ENCODE data around the gene LMNB1.
"Not testable (repeated sequence)": the region's sequence is repeated elsewhere in the genome, so short reads cannot be mapped to it uniquely, and the experiment has no call there.

Gene LMNB1

GRCh38 chr5:126826619-126827215 is 49.8 kb downstream of the LMNB1 start:
- no peak for DNase-seq (ENCODE audit: low read depth)

DNA sequence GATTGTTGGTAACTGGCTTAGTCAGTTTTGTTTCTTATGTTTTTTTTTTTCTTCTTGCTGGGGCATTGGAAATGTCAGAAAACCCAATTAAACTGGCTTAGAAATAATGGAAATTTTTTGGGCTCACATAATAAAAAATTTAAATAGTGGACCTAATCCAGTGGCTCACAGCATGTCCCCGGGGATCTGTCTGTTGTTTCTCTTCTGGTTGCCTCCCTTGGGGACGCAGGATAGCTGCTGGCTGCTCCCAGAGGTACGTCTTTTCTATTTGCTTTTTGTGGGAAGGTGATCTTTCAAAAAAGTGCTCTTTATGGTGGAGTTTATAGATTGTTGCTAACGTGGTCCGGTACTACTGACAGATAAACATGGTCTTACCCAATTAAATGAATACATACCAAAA is 52.2 kb downstream of the LMNB1 start:
- no peak for DNase-seq (ENCODE audit: low read depth)

GRCh38 chr5:126830061-126830460 is 53.1 kb downstream of the LMNB1 start:
- no peak for DNase-seq (ENCODE audit: low read depth)

DNA sequence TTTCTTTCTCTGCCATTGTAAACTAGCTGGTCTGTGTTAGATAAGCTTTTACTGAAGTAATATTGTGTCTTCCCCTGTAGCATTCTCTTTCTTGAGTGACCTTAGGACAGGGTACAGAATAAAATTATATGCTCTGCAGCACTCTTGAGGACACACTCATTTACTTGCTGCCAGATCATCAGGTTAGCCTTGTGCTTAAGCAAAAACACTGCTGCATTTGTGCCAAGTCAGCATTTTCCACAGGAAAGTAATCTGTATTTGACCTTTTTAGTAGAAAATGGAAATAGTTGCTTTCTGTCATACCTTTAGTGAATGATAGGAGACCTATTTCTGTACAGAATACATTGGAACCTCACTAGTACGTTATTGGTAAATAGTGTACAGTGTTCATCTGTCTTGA is 54.2 kb downstream of the LMNB1 start:
- no peak for DNase-seq (ENCODE audit: low read depth)

DNA sequence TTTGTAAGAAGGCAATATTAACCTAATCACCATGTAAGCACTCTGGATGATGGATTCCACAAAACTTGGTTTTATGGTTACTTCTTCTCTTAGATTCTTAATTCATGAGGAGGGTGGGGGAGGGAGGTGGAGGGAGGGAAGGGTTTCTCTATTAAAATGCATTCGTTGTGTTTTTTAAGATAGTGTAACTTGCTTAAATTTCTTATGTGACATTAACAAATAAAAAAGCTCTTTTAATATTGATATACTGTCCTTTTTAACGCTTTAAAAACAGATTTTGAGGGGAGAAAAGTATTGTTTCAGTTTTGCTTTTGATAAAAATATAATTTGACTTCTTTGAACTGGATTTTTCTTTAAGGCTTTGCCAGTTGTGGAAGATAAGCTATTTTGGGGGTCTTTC is 59.8 kb downstream of the LMNB1 start:
- no peak for DNase-seq (ENCODE audit: low read depth)

GRCh38 chr5:126837242-126837641 is 60.3 kb downstream of the LMNB1 start:
- DNase-seq (ENCODE audit: low read depth) = no peak

DNA sequence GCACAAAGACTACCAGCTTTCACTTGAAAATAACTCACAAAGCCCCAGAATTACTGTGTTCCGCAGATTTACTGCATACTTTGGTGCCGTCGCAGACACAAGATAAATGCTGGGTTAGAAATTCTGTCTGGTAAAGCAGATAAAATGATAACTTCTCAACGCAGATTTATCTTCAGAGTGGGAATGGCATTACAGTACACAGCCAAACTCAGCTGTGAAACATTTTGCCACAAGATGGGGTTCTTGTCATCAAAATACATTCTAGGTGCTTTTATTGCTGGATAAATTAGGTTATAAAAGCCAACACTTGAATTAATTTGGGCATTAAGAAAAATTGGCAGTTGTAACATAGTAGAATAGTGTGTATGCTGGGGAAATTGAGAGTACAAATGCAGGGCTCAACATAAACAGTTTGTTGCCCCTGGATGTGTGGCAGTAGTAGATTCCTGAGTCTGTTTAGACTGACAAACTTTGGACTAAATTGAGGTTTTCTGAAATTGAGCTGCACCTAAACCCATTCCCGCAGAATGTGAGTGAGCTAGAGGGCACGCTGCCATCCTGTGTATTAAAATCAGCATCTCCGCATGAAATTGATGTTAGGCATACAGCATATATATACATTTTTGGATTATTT is 61.1 kb downstream of the LMNB1 start:
- DNase-seq (ENCODE audit: low read depth) = no peak

DNA sequence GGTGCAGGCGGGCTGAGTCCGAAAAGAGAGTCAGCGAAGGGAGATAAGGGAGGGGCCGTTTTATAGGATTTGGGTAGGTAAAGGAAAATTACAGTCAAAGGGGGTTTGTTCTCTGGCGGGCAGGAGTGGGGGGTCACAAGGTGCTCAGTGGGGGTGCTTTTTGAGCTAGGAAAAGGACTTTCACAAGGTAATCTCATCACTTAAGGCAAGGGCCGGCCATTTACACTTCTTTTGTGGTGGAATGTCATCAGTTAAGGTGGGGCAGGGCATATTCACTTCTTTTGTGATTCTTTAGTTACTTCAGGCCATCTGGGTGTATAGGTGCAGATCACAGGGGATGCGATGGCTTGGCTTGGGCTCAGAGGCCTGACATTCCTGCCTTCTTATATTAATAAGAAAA is 62.5 kb downstream of the LMNB1 start:
- not testable (repeated sequence) for DNase-seq (ENCODE audit: low read depth)

DNA sequence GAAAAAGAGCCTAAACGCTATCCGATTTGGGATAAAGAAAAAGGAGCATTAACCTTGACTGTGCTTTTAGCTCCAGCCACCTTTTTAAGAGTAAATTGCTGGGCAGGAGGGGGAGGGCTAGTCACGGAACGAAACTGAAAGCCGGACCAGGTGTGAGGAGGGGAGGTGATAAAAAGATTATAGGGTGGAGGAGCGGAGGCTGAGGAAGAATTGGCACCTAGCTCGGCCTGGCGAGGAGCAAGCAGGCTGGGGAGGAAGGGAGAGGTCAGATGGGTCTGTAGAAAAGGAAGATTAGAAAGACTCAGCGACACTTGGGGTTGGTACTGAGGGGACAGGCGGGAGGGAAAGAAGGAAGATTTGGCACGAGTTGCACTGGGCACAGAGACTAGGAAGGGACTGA is 66.4 kb downstream of the LMNB1 start:
- DNase-seq (ENCODE audit: low read depth) = not testable (repeated sequence)

DNA sequence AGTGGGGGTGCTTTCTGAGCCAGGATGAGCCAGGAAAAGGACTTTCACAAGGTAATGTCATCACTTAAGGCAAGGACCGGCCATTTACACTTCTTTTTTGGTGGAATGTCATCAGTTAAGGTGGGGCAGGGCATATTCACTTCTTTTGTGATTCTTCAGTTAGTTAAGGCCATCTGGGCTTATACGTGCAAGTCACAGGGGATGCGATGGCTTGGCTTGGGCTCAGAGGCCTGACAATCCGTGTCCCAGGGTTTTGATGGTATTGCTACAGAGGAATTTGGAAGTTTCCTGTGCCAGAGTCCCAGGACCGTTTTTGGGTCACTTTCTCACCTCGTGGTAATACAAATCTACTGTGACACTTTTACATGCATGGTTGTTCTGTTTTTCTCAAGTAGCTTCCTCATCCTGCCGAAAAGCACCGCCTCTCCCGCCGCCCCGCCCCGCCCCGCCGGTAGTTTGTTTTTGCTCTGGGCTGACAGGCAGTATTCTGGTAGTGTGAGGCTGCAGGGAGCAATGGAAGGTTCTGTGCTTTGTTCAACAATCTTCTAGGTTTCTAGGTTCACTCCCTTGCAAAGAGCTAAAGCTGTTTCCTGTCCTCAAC is 68.6 kb downstream of the LMNB1 start:
- DNase-seq (ENCODE audit: low read depth) = not testable (repeated sequence)

GRCh38 chr5:126846344-126846743 is 69.4 kb downstream of the LMNB1 start:
- DNase-seq (ENCODE audit: low read depth) = no peak

GRCh38 chr5:126846744-126847455 is 70.0 kb downstream of the LMNB1 start:
- no peak for DNase-seq (ENCODE audit: low read depth)

GRCh38 chr5:126847456-126847820 is 70.5 kb downstream of the LMNB1 start:
- DNase-seq (ENCODE audit: low read depth) = no peak

- no peak for DNase-seq (ENCODE audit: low read depth)
Observed at GRCh38 chr5:126847826-126848251, 70.9 kb downstream of the LMNB1 start.

DNA sequence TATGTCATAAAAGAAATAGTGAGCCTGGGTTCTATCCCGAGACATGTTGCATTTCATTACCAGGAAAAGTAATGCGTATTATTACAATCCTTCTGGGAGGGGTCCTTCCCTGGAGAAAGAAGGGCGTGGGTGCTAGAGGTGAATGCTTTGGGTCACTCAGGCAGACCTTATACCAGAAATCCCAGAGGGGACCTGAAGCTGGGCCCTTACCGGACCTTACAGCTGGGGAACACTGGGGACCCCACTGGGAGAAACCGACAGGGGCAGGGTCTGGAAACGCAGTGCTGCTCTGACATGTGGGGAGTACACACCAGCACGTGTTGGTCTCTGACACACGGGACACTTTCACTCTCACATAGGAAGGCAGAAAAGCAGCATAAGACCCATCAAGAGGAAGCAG is 71.3 kb downstream of the LMNB1 start:
- DNase-seq (ENCODE audit: low read depth) = no peak

- DNase-seq (ENCODE audit: low read depth) = no peak
Observed at GRCh38 chr5:126849101-126849678, 72.3 kb downstream of the LMNB1 start.

GRCh38 chr5:126851501-126852011 is 74.6 kb downstream of the LMNB1 start:
- DNase-seq (ENCODE audit: low read depth) = no peak

DNA sequence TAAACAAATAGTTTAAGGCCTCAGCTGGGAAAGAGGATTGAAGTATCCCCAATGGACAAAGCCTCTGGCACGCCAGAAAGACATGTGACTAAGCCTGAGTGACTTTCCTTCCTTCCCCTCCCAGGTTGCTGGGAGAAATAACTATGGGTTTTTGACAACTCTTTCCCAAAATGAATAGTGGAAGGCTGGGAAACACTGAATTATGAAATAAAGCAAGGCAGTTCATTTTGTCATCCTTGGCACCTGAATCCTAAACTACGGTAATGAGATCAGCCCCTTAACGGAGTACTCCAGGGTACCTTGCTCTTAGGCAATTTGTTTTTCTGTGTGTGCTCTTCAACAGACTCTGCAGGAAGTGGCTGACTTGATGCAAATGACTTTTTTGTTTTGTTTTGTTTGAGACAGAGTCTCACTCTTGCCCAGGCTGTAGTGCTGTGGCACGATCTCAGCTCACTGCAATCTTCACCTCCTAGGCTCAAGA is 75.2 kb downstream of the LMNB1 start:
- no peak for DNase-seq (ENCODE audit: low read depth)

DNA sequence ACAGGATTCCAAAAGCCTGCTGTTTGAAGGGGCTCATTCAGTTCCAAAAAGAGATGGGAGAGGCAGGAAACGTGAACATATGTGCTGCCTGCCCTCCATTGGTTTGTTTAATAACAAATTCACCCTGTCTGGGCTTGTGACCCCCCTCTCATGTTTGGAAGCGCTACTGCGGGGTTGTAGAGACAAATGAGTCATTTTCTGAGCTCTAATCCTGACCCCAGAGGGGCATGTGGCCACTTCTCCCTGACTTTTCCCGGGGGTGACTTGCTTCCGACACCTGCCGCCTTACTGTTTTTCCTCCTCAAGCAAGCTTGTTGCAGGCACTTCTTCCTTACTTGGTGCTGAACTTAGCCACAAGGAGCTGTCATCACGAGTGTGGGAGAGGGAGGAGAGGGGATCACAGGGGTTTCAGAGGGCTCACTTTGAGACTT is 75.9 kb downstream of the LMNB1 start:
- no peak for DNase-seq (ENCODE audit: low read depth)

DNA sequence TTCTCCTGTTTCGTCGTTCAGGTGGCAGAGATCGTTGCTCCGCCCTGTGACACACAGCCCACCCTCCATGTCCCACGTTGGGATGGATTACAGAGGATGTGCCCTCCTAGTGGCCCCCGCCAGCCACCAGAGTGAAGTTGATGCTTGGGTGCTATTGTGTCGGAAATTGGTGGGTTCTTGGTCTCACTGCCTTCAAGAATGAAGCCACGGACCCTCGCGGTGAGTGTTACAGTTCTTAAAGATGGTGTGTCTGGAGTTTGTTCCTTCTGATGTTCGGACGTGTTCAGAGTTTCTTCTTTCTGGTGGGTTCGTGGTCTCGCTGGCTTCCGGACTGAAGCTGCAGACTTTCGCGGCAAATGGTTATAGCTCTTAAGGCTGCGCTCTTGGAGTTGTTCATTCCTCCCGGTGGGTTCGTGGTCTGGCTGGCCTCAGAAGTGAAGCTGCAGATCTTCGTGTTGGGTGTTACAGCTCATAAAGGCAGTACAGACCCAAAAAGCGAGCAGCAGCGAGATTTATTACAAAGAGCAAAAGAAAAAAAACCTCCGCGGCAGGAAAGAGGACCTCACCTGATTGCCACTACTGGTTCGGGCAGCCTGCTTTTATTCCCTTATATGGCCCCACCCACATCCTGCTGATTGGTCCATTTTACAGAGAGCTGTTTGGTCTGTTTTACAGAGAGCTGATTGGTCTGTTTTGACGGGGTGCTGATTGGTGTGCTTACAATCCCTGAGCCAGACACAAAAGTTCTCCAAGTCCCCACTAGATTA is 76.8 kb downstream of the LMNB1 start:
- DNase-seq (ENCODE audit: low read depth) = not testable (repeated sequence)

DNA sequence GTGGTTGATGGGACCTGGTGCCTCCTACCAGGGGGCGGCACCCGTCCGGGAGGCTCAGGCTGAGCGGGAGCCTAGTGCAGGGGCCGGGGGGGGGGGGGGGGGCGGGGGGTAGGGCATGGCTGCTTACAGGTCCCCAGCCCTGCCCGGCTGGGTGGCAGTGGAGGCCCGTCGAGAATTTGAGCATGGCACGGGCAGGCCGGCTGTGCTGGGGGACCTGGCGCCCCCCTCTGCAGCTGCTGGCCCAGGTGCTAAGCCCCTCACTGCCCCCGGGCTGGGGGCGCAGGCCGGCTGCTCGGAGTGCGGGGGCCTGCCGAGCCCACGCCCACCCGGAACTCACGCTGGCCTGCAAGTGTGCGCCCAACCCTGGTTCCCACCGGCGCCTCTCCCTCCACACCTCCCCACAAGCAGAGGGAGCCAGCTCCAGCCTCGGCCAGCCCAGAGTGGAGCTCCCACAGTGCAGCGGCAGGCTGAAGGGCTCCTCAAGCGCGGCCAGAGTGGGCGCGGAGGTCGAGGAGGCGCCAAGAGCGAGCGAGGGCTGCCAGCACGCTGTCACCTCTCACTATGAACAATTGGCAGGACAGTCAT is 77.7 kb downstream of the LMNB1 start:
- DNase-seq (ENCODE audit: low read depth) = no peak
